DOHH2 (cell line): ENCODE data around the gene VEGFC.

Experiments used
- H3F3A ChIP-seq: fragments of 200-600 bp; sonication (generic), shearing (Covaris generic); 2 replicates; pipeline ENCODE4 v1.6.0; 2016; ENCODE audit warnings: antibody characterized with exemption, mild to moderate bottlenecking; ENCODE audit not compliant: control insufficient read depth, insufficient read depth
- H3K27ac ChIP-seq: fragments of 200-600 bp; sonication (generic); 2 replicates; pipeline ENCODE4 v1.5.1; 2014; ENCODE audit warnings: low read depth, mild to moderate bottlenecking, low read length, moderate library complexity
- H3K27me3 ChIP-seq: fragments of 200-600 bp; sonication (generic); 2 replicates; pipeline ENCODE4 v1.6.1; 2014; ENCODE audit warnings: mild to moderate bottlenecking, low read length, mixed read lengths; ENCODE audit not compliant: control insufficient read depth
- H3K36me3 ChIP-seq: fragments of 200-600 bp; sonication (generic); 2 replicates; pipeline ENCODE4 v1.6.1; 2014; ENCODE audit warnings: mild to moderate bottlenecking, low read length, moderate library complexity, mixed read lengths; ENCODE audit not compliant: control insufficient read depth
- H3K4me1 ChIP-seq: fragments of 200-600 bp; sonication (generic); 2 replicates; pipeline ENCODE4 v1.6.1; 2014; ENCODE audit warnings: mild to moderate bottlenecking, low read length, mixed read lengths; ENCODE audit not compliant: control insufficient read depth
- H3K4me2 ChIP-seq: fragments of 200-600 bp; sonication (generic); 2 replicates; pipeline ENCODE4 v1.6.0; 2014; ENCODE audit warnings: mild to moderate bottlenecking, low read length, moderate library complexity
- H3K4me3 ChIP-seq: fragments of 200-600 bp; sonication (generic); 2 replicates; pipeline ENCODE4 v1.5.1; 2014; ENCODE audit warnings: mild to moderate bottlenecking, low read length, mixed read lengths
- H3K79me2 ChIP-seq: fragments of 200-600 bp; sonication (generic); 2 replicates; pipeline ENCODE4 v1.6.1; 2014; ENCODE audit warnings: mild to moderate bottlenecking, low read length, mixed read lengths; ENCODE audit not compliant: control insufficient read depth
- H3K9me2 ChIP-seq: fragments of 200-600 bp; sonication (generic); replicated peaks from 2 replicates; pipeline ENCODE4 v1.6.1; 2014; ENCODE audit warnings: mild to moderate bottlenecking, low read length, mixed read lengths; ENCODE audit not compliant: control insufficient read depth
- H3K9me3 ChIP-seq: fragments of 200-600 bp; sonication (generic); 2 replicates; pipeline ENCODE4 v1.6.1; 2014; ENCODE audit warnings: antibody characterized with exemption, low read length, mixed read lengths; ENCODE audit not compliant: control insufficient read depth, insufficient read depth
- H4K20me1 ChIP-seq: fragments of 200-600 bp; sonication (generic); 2 replicates; pipeline ENCODE4 v1.6.0; 2014; ENCODE audit warnings: low read depth, mild to moderate bottlenecking, antibody characterized with exemption, low read length, moderate library complexity; ENCODE audit not compliant: control insufficient read depth, insufficient read depth
- CTCF ChIP-seq: fragments of 200-600 bp; sonication (generic); IDR thresholded peaks from one replicate; pipeline ENCODE4 v1.5.1; 2014; ENCODE audit warnings: antibody characterized with exemption, mild to moderate bottlenecking, low read depth, low read length; ENCODE audit not compliant: poor library complexity, severe bottlenecking
- EZH2phosphoT487 ChIP-seq: fragments of 200-600 bp; sonication (generic); IDR thresholded peaks from 2 replicates; pipeline ENCODE4 v1.6.1; 2017; ENCODE audit warnings: borderline replicate concordance, mild to moderate bottlenecking, antibody characterized with exemption, low read length, moderate library complexity, mixed read lengths

VEGFC gene

DNA sequence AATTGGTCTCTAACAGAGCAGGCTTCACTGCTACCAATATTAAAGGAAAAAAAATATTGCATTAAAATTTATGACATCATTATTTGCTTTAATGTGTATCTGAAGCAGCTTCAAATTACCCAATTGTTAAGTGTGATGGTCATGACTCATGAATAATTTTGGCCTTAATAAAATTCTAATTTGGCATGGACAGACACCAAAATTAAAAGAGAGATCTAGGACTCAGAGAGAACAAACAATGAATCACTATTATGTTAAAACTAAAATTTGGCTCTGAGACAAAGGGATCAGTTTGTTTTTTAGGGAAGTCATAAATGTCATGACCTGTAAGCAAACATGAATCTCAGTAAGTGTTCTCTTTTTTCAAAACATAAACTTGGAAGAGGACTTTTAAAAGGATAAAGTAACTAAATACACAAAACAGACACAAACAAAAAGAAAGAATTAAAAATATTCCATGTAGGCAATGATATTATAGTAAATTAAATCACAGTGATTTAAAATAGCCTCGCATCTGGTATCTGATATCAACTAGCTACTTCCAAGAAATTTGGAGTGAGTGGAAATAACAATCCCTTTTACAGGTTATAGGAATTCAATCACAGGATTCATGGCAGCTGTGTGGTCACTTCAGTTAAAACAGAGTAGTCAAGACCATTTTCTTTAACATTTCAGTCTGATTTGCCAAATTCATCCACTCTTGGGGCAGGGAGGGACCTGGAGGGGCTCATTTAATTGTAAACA lies 11.6 kb downstream of the VEGFC start:
- H4K20me1 ChIP-seq: no peaks in the 10 kb centered on the region
- no peaks in the 10 kb centered on the region for H3K9me3 ChIP-seq
- TF ChIP-seq EZH2phosphoT487 (no peak), CTCF (no peak)
- no peak overlapping the region for H3K27ac ChIP-seq
- no peaks in the 10 kb centered on the region for H3K27me3 ChIP-seq
- H3K4me1 ChIP-seq: no peaks in the 10 kb centered on the region
- no peaks in the 10 kb centered on the region for H3K79me2 ChIP-seq
- H3K4me3 ChIP-seq: no peak overlapping the region
- H3F3A ChIP-seq: no peaks in the 10 kb centered on the region
- H3K9me2 ChIP-seq: no peaks in the 10 kb centered on the region
- no peak overlapping the region for H3K4me2 ChIP-seq
- no peaks in the 10 kb centered on the region for H3K36me3 ChIP-seq

DNA sequence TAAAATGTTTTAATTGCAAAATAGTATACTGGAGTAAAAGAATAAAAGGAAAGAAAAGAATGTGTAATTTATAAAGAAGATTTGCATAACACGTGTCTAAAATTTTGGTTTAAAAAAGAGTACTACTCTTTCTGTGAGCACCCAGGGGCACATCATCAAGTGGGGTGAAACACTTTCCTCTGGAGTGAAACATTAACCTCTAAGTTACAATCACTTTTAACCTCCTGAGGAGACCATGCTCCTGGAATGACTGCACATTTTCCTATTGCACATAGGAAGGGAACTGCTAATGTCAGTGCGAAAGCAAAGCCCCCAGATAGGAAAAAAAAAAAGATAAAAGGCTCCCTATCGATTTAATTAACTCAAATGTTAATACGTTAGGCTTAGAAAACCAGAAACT lies 13.3 kb downstream of the VEGFC start:
- Histone ChIP-seq H3K79me2 (no peaks in the 10 kb centered on the region), H3K9me2 (no peaks in the 10 kb centered on the region), H4K20me1 (no peaks in the 10 kb centered on the region), H3F3A (no peaks in the 10 kb centered on the region), H3K4me2 (no peak overlapping the region), H3K27me3 (no peaks in the 10 kb centered on the region), H3K4me3 (no peak overlapping the region), H3K27ac (no peak overlapping the region), H3K36me3 (no peaks in the 10 kb centered on the region), H3K9me3 (no peaks in the 10 kb centered on the region), H3K4me1 (no peaks in the 10 kb centered on the region)
- TF ChIP-seq CTCF: no peak
- no peak for TF ChIP-seq EZH2phosphoT487

- H4K20me1 ChIP-seq: no peaks in the 10 kb centered on the region
- TF ChIP-seq EZH2phosphoT487: no peak
- no peak for TF ChIP-seq CTCF
- H3F3A ChIP-seq: no peaks in the 10 kb centered on the region
- no peaks in the 10 kb centered on the region for H3K27me3 ChIP-seq
- H3K4me2 ChIP-seq: no peak overlapping the region
- H3K9me2 ChIP-seq: no peaks in the 10 kb centered on the region
- H3K36me3 ChIP-seq: no peaks in the 10 kb centered on the region
- H3K9me3 ChIP-seq: no peaks in the 10 kb centered on the region
- no peaks in the 10 kb centered on the region for H3K4me1 ChIP-seq
- H3K27ac ChIP-seq: no peak overlapping the region
- H3K4me3 ChIP-seq: no peak overlapping the region
- no peaks in the 10 kb centered on the region for H3K79me2 ChIP-seq
Observed at GRCh38 chr4:176778491-176778890, 14.2 kb downstream of the VEGFC start.
